Measurements from ENCODE around the gene GUCA1A.
"Not testable (repeated sequence)": the region's sequence is repeated elsewhere in the genome, so short reads cannot be mapped to it uniquely, and the experiment has no call there.

Gene GUCA1A

DNA sequence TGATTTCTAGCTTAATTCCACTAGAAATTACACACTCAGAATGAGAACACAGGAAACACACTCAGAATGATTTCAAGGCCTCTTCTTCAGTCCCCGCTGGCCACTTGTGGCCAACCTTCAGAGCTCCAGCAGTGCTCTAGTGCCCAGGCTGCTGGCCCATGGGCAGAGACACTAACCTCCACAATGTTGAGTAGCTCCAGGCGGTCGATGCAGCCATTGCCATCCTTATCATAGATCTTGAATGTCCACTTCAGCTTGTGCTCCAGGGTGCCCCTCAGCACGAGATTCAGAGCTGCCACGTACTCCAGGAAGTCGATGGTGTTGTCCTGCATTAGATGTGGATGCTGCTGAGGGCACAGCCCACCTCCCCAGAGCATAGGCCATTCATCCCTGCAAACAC lies 15.2 kb downstream of the GUCA1A start:
- no peak overlapping the region for H3K27ac ChIP-seq (ENCODE audit: low read depth, low read length)
- H3K27me3 ChIP-seq (ENCODE audit: control insufficient read depth, insufficient read depth, low read length), result no peaks in the 10 kb centered on the region
- H3K4me3 ChIP-seq (ENCODE audit: low read length), result no peak overlapping the region
- H3K9ac ChIP-seq (ENCODE audit: low read length), result no peak overlapping the region
- no peaks in the 10 kb centered on the region for H3K4me1 ChIP-seq (ENCODE audit: control insufficient read depth, insufficient read depth, low read length)
- H3K36me3 ChIP-seq (ENCODE audit: control insufficient read depth, insufficient read depth, low read length), result no peaks in the 10 kb centered on the region

DNA sequence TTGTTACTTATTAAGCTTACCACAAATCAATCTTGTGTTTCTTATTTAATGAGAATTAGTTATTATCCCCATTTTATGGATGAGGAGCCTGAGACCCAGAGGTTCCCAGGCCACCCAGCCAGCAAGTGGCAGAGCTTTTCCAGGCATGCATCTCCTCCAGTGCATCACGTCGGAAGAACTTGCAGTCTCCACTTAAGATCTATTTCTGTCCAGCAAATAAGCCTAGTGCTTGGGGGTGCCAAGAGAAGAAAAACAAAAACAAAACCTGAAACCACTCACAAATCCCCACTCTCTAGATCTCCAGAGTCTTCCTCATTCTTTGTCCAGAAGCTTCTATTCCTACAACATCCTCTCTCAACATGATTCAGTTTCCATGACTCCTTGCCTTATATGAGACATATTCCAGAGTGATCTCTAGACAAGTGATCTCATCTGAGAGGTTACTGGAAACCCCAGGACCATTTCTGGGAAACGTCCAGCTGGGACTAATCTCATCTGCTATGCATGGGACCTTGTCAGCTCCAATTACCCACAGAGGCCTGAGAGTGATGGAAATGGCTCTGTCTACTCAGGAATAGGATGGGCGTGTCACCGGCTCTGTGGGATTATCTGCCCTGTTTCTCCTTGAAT lies 17.5 kb downstream of the GUCA1A start:
- no peak overlapping the region for H3K27ac ChIP-seq (ENCODE audit: low read depth, low read length)
- H3K27me3 ChIP-seq (ENCODE audit: control insufficient read depth, insufficient read depth, low read length), result no peaks in the 10 kb centered on the region
- H3K4me1 ChIP-seq (ENCODE audit: control insufficient read depth, insufficient read depth, low read length), result no peaks in the 10 kb centered on the region
- no peak overlapping the region for H3K4me3 ChIP-seq (ENCODE audit: low read length)
- H3K9ac ChIP-seq (ENCODE audit: low read length), result no peak overlapping the region
- H3K36me3 ChIP-seq (ENCODE audit: control insufficient read depth, insufficient read depth, low read length), result no peaks in the 10 kb centered on the region

DNA sequence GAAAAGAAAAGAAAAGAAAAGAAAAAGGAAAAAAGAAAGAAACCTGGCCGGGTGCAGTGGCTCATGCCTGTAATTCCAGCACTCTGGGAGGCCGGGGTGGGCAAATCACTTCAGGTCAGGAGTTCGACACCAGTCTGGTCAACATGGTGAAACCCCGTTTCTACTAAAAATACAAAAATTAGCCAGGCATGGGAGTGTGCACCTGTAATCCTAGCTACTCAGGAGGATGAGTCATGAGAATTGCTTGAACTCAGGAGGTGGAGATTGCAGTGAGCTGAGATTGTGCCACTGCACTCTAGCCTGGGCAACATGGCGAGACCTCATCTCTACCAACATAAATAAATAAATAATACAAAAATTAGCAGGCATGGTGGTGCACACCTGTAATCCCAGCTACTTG lies 19.2 kb downstream of the GUCA1A start:
- not testable (repeated sequence) for H3K27ac ChIP-seq (ENCODE audit: low read depth, low read length); H3K27me3 ChIP-seq (ENCODE audit: control insufficient read depth, insufficient read depth, low read length); H3K9ac ChIP-seq (ENCODE audit: low read length); H3K36me3 ChIP-seq (ENCODE audit: control insufficient read depth, insufficient read depth, low read length); H3K4me1 ChIP-seq (ENCODE audit: control insufficient read depth, insufficient read depth, low read length); H3K4me3 ChIP-seq (ENCODE audit: low read length)

DNA sequence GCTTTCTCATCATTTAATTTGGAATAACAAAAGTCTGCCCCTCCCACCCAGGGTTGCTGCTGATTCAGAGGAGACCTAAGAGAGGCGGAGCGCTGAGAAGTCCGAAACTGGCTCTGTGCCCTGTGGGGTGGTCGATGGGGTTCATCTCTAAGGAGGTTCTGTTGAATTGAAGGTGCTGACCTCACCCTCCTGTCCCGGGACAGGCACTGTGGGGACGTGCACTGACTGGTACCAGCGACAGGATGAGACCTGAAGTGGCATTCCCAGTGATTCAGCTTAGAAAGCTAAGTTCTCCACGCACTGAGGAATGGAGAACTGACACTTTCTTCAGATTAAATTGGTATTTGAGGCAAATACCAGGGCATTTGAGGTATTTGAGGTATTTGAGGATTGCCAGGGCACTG lies 20.3 kb downstream of the GUCA1A start:
- Histone ChIP-seq H3K4me1 (ENCODE audit: control insufficient read depth, insufficient read depth, low read length) (no peaks in the 10 kb centered on the region), H3K27ac (ENCODE audit: low read depth, low read length) (no peak overlapping the region), H3K36me3 (ENCODE audit: control insufficient read depth, insufficient read depth, low read length) (no peaks in the 10 kb centered on the region), H3K27me3 (ENCODE audit: control insufficient read depth, insufficient read depth, low read length) (no peaks in the 10 kb centered on the region), H3K9ac (ENCODE audit: low read length) (no peak overlapping the region), H3K4me3 (ENCODE audit: low read length) (no peak overlapping the region)

DNA sequence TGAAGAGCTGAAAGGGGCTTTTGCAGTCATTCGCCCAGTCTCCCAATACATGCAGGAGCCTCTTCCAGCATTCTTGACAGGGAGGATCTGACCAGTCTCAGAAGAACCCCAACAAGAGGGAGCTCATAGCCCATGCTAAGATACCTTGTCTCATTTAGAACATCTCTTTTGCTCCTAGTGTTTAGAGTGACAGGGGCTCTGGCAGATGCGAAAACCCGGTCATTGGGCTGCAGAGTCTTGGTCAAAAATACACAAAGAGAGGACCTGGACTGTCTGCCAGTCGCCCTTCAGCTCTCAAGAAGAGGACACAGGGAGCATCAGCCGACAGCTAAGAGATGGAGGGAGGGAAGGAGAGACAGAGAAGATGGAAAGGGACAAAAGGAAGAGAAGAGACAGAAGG lies 20.9 kb downstream of the GUCA1A start:
- H3K9ac ChIP-seq (ENCODE audit: low read length), result no peak overlapping the region
- H3K4me3 ChIP-seq (ENCODE audit: low read length), result no peak overlapping the region
- no peaks in the 10 kb centered on the region for H3K27me3 ChIP-seq (ENCODE audit: control insufficient read depth, insufficient read depth, low read length)
- H3K4me1 ChIP-seq (ENCODE audit: control insufficient read depth, insufficient read depth, low read length), result no peaks in the 10 kb centered on the region
- no peak overlapping the region for H3K27ac ChIP-seq (ENCODE audit: low read depth, low read length)
- no peaks in the 10 kb centered on the region for H3K36me3 ChIP-seq (ENCODE audit: control insufficient read depth, insufficient read depth, low read length)

DNA sequence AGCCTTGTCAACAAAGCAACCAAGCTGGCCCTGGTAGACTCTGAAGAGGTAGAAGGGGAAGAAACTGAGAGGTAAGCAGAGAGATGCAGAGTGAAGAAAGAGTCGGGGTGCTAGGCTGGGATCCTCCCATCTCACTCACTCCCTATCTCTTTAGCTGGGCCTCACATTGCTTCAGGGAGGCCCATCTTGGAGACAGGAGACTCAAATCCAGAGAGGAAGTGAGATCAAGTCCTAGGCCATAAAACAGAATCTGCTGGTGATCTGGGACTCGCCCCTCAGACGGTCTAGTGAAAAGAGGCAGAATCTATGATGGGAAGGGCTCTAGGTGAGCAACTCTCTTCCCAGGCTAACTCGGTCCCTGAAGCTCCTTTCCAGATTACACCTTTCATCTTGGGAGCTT lies 22.3 kb downstream of the GUCA1A start:
- H3K4me1 ChIP-seq (ENCODE audit: control insufficient read depth, insufficient read depth, low read length), result peaks cover 6% of the 10 kb centered on the region
- H3K27ac ChIP-seq (ENCODE audit: low read depth, low read length), result no peak overlapping the region
- no peaks in the 10 kb centered on the region for H3K27me3 ChIP-seq (ENCODE audit: control insufficient read depth, insufficient read depth, low read length)
- H3K4me3 ChIP-seq (ENCODE audit: low read length), result no peak overlapping the region
- no peaks in the 10 kb centered on the region for H3K36me3 ChIP-seq (ENCODE audit: control insufficient read depth, insufficient read depth, low read length)
- H3K9ac ChIP-seq (ENCODE audit: low read length), result no peak overlapping the region

DNA sequence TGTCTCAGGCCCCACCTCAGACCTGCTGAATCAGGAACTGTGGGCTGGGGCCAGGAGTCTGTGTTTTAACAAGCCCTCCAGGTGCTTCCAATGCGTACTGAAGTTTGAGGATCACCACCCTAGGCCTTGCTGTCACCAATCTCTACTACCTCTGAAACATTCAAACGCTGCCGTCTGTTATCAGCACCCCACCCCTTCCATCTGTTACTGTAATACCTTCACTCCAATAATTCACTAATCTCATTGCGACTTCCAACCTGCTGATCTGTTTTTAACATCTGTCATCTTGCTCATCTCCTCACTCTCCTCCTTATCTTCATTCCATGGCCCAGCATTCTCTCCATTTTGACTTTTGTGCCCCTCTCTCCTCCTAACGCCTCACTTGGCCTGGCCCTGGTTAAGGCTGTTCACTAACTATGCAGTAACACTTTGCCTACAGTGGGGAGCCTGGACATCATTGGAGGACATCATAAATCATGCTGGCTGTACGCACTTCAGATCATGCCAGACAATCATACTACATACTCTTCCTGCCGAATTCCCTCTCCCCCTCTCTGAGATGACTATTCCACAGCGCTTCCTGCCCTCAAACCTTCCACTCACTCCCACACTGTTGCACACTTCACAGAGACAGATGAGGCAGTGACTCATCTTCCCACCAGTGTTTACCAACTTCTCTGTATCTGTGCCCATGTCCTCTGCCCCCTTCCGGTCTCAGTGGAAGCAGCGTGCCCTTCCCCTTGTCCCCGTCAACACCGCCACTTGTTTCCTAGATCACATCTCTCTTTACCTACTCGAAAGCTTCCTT lies 24.6 kb downstream of the GUCA1A start:
- Histone ChIP-seq H3K4me3 (ENCODE audit: low read length) (no peak overlapping the region), H3K9ac (ENCODE audit: low read length) (no peak overlapping the region), H3K27me3 (ENCODE audit: control insufficient read depth, insufficient read depth, low read length) (no peaks in the 10 kb centered on the region), H3K27ac (ENCODE audit: low read depth, low read length) (no peak overlapping the region), H3K36me3 (ENCODE audit: control insufficient read depth, insufficient read depth, low read length) (no peaks in the 10 kb centered on the region), H3K4me1 (ENCODE audit: control insufficient read depth, insufficient read depth, low read length) (peaks cover 8% of the 10 kb centered on the region)

DNA sequence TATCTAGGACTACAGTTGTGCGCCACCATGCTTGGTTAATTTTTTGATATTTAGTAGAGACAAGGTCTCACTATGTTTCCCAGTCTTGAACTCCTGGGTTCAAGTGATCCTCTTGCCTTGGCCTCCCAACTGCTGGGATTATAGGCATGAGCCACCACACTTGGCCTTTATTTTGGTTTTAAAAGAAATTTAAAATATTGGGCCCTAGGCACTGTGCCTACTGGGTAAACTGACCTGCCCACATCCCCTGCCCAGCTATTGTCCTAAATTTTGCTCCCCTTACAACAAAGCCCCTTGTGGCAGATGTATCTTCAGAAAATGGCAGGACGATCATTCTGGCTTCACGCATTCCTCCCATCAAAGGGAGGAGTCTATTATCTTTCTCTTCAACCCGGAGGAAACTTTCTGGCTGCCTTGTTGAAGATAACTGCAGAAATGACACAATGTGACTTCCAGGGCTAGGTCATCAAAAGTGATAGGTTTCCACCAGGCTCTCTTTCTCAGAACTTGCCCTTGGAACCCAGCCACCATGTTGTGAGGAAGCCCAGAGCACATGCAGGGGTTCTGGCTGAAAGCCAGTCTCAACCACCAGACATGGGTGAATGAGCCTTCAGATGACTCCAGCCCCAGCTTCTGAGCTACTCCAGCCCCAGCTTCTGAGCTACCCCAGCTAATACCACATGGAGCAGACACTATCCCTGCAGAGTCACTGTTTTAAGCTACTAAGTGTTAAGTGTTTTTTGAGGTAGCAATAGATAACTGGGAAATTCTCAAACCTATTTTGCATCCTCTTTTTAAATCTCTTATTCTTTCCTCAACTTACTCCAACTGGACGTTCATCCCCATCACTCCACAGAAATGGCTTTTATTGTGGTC lies 26.2 kb downstream of the GUCA1A start:
- no peak overlapping the region for H3K4me3 ChIP-seq (ENCODE audit: low read length)
- no peaks in the 10 kb centered on the region for H3K36me3 ChIP-seq (ENCODE audit: control insufficient read depth, insufficient read depth, low read length)
- H3K4me1 ChIP-seq (ENCODE audit: control insufficient read depth, insufficient read depth, low read length), result peaks cover 8% of the 10 kb centered on the region
- no peak overlapping the region for H3K27ac ChIP-seq (ENCODE audit: low read depth, low read length)
- H3K9ac ChIP-seq (ENCODE audit: low read length), result no peak overlapping the region
- no peaks in the 10 kb centered on the region for H3K27me3 ChIP-seq (ENCODE audit: control insufficient read depth, insufficient read depth, low read length)

DNA sequence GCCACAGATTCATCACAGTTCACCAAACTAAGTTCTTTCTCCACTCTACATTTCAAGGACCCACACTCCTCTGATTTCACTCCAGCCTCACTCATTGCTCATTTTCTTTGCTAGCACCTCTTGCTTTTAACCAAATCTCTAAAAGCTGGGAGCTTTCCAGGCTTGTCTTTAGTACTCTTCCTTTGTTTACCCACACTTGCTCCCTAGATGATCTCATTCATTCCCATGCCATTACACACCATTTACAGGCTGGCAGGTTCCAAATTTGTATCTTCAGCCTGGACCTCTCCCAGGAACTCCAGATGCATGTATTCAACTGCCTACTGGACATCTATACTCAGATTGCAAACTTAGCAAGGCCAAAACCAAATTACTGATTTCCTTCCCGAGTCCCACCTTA lies 26.9 kb downstream of the GUCA1A start:
- H3K4me1 ChIP-seq (ENCODE audit: control insufficient read depth, insufficient read depth, low read length), result peaks cover 8% of the 10 kb centered on the region

DNA sequence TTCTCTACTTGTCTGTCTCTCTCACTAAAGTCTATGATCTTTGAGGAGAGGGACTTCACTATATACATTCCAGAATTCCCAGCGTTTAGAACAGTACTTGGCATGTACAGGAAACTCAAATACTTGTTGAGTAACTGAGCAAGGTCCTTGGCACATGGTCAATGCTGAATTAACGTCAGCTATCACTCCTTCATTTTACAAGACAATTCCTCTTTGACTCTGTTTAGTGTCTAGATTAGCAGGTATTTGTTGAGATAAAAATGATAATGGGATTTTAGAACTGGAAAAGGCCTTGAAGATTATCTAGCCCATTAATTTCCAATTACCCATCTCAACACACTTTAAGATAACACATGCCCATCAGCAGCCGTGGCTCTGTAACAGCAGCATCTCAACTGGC lies 28.2 kb downstream of the GUCA1A start:
- Histone ChIP-seq H3K27ac (ENCODE audit: low read depth, low read length) (no peak overlapping the region), H3K36me3 (ENCODE audit: control insufficient read depth, insufficient read depth, low read length) (no peaks in the 10 kb centered on the region), H3K27me3 (ENCODE audit: control insufficient read depth, insufficient read depth, low read length) (no peaks in the 10 kb centered on the region), H3K4me1 (ENCODE audit: control insufficient read depth, insufficient read depth, low read length) (peaks cover 8% of the 10 kb centered on the region), H3K4me3 (ENCODE audit: low read length) (no peak overlapping the region), H3K9ac (ENCODE audit: low read length) (no peak overlapping the region)

More for the DNA sequence above, 26.9 kb downstream of the GUCA1A start:
- Histone ChIP-seq H3K27me3 (ENCODE audit: control insufficient read depth, insufficient read depth, low read length) (no peaks in the 10 kb centered on the region), H3K4me3 (ENCODE audit: low read length) (no peak overlapping the region), H3K9ac (ENCODE audit: low read length) (no peak overlapping the region), H3K36me3 (ENCODE audit: control insufficient read depth, insufficient read depth, low read length) (no peaks in the 10 kb centered on the region), H3K27ac (ENCODE audit: low read depth, low read length) (no peak overlapping the region)

DNA sequence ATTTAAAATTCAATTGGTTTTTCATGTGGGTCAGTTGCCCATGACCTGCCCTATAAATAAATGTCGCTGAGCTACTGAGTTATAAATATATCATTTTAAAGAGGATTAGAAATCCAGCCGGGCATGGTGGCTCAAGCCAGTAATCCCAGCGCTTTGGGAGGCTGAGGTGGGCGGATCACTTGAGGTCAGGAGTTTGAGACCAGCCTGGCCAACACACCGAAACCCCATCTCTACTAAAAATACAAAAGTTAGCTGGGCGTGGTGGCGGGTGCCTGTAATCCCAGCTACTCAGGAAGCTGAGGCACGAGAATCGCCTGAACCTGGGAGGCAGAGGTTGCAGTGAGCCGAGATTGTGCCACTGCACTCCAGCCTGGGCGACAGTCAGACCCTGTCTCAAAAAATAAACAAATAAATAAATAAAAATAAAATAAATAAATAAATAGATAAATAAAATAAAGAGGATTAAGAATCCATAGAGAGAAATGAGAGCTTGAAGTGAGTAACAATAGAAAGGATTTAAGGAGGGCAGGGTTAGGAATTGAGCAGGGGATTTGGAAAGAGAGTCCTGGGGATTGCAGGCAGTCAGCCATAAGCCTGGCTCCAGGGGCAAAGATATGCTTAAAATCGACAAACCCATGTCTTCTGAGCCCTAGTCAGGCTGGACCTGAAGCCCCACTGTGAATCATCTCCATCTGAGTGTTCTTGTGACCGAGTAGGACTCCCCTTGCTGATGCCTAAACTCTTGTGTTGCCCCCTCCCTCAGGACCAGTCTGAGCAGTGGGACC lies 29.2 kb downstream of the GUCA1A start:
- H3K4me3 ChIP-seq (ENCODE audit: low read length); H3K9ac ChIP-seq (ENCODE audit: low read length); H3K27me3 ChIP-seq (ENCODE audit: control insufficient read depth, insufficient read depth, low read length); H3K4me1 ChIP-seq (ENCODE audit: control insufficient read depth, insufficient read depth, low read length); H3K27ac ChIP-seq (ENCODE audit: low read depth, low read length); H3K36me3 ChIP-seq (ENCODE audit: control insufficient read depth, insufficient read depth, low read length): not testable (repeated sequence)

DNA sequence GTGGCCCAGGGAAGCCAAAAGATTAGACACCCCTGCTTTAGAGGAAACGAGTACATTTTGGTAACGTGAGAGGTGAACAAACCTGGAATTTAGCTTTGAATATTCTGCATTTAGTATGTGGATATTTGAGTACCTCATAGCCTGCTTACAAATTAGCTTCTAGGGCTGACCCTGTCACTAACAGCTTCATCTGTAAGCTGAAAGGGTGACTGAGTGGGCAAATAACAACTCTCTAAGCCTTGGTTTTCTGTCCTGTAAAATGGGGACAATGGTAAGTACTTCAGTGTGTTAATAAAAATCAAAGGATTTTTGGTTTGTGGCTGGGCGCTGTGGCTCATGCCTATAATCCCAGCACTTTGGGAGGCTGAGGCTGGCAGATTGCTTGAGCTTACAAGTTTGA lies 30.0 kb downstream of the GUCA1A start:
- no peak overlapping the region for H3K9ac ChIP-seq (ENCODE audit: low read length)
- H3K27ac ChIP-seq (ENCODE audit: low read depth, low read length), result no peak overlapping the region
- H3K4me1 ChIP-seq (ENCODE audit: control insufficient read depth, insufficient read depth, low read length), result peaks cover 8% of the 10 kb centered on the region
- no peaks in the 10 kb centered on the region for H3K27me3 ChIP-seq (ENCODE audit: control insufficient read depth, insufficient read depth, low read length)
- H3K36me3 ChIP-seq (ENCODE audit: control insufficient read depth, insufficient read depth, low read length), result no peaks in the 10 kb centered on the region
- H3K4me3 ChIP-seq (ENCODE audit: low read length), result no peak overlapping the region

Data from rectal smooth muscle tissue (tissue), 1 donor.